RKO (cell line): Measurements from ENCODE around the gene PCIF1.
"Not testable (repeated sequence)": the region's sequence is repeated elsewhere in the genome, so short reads cannot be mapped to it uniquely, and the experiment has no call there.

Source experiments
- DNase-seq: peaks from one replicate; pipeline ENCODE4 v3.0.0-alpha.2; 2016; ENCODE audit warnings: low spot score

Gene PCIF1

DNA sequence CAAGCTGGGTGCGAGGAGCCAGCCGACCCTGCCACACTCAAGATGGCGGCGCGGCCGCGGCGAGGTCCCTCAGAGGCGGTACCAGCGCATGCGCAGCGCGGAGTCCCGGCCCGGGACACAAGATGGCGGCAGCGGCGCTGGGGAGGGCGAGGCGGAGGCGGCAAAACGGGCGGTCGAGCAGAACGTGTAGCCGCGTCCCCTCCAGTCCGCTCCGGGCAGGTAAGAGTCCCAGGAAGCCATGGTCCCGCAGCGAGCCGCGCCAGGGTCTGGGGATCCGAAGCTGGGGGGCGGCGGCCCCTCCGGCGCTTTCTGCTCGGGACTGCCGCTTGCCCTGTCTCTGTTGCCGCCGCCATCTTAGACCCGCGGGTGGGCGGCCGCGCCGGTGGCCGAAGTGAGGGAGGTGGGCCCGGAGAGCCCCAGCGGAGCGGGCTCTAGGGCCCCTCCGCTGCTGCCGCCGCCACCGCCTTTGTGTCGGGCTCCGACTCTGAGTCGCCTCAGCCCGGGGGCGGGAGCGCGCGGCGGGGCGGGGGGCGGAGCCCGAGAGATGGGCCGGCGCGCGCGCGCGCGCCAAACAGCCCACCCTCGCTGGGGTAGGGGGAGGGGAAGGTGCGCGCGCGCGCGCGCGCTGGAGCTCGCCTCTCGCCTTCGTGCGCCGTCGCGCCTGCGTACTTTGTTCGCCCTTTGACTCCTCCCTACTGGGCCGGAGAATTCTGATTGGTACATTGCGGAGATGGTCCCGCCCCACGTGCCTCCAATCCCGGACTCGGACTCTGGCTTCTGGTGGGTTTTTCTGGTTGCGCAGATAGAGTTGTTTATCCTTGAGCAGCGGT lies at the start of gene PCIF1:
Gene PCIF1, plus strand, starts transcription at position 98 of the 830 bp plus-strand sequence. CDS start 4,317 bp downstream, outside the sequence.
- peak; percentile 98 for DNase-seq

DNA sequence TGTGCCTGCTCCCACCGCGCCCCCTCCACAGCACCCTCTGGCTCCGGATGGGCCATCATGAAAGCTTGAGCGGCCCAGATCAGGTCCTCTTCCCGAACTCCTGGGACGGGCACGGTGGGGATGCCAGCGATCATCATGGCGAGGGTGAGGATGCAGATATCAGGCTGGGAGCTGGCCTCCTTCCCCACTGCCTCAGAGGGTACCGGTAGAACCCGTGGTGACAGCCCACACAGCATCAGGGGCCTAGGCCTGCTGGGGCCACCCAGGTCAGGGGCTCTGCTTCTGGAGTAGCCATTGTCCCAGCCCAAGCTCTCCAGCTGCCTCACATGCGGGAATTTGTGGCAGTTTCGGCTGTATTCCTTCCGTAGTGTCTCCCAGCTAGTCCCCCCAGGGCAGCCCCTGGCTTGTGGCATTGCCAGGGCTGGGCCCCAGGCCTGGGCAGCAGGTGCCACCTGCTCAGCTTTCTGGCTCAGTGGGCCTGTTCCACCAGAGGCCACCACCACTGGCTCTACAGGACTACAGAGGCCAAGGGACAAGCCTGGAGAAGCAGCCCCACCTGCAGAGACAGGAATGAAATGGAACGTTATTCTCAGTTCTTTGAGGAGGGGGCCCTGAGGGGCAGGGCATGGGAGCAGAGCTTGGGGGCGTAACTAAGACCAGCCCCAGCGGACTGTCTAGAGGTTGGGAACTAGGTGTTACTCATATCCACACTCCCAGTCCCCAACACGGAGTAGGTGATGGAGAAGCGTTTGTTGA lies 47.7 kb upstream of the PCIF1 start:
- DNase-seq = no peak

DNA sequence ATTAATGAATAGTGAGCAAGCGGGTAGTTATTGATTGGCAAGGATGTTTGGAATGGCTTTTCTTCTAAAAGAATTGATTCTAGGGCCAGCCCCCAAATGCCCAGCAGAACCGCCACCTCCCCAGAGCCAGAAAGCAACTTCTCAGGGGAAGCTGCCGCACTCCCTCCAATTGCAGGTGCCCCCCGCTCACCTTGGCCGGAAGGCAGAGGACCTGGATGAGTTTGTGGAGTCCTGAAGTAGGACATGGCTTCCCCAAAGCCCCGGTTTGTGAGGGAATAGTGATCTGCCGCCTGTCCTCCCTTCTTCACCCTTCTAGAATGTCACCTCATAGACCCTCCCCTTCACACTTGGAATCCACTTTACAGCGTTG lies 47.2 kb upstream of the PCIF1 start, which contains the start of gene SPATA25:
Gene SPATA25, minus strand, starts transcription at position 277 of the 370 bp plus-strand sequence. Its CDS starts 32 bp downstream, at position 245.
- DNase-seq = no peak

DNA sequence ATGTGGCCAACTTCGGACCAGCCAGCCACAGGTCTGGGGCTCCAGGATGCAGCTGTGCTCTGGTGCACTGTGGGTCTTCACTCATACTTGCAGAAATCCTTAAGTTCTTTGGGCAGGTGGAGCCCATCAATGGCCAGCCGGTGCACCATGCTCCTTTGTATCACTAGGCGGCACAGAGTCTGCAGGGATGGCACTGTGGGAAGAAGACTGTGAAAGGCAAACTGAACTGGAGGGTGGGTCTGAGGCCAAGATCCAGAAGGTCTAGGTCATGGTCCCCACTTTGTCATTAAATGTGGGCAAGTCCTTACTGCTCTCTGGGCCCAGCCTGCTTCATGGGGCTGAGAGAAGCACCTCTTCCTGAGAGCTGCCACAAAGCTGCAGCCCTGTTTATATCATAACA lies 45.8 kb upstream of the PCIF1 start:
- DNase-seq = no peak

DNA sequence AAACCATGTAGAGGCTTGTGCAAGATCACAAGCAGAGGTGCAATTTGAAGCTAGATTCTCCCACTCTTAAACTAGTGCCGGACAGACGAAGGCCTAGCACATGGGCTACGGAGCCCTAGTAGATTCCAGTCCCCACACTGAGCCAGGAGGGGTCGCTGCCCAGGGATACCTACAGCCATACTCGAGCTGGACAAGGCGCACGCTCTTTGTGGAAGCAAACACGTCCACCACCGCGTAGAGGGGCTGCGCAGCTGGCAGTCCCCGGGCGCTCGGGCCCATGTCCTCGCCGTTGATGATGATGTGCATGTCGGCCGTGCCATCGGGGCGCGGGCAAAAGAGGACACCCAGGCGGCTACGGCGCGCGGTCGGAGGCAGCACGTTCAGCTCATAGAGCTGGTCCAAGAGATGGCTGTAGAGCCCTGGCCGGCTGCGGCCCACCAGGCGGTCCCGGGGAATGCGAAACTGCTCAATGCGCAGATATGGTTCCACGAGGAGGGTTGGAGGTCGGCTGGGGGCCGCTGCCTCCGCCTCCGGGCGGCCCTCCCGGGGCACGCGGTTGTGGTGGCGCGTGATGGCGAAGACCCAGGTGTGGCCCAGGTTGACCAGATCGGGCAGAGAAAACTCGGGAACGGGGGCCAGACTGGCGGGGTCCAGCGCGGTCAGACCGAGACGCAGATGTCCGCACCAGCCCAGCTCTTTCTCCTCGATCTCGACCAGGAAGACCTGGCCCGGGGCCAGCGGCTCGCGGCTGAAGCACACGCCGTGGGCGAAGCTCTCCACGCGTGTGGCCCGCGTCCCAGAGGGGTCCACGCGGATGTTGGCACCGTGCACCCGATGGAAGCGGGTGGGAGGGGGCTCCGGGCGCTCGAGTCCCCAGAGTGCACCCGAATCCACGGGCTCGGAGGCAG lies 44.2 kb upstream of the PCIF1 start:
- DNase-seq = no peak

DNA sequence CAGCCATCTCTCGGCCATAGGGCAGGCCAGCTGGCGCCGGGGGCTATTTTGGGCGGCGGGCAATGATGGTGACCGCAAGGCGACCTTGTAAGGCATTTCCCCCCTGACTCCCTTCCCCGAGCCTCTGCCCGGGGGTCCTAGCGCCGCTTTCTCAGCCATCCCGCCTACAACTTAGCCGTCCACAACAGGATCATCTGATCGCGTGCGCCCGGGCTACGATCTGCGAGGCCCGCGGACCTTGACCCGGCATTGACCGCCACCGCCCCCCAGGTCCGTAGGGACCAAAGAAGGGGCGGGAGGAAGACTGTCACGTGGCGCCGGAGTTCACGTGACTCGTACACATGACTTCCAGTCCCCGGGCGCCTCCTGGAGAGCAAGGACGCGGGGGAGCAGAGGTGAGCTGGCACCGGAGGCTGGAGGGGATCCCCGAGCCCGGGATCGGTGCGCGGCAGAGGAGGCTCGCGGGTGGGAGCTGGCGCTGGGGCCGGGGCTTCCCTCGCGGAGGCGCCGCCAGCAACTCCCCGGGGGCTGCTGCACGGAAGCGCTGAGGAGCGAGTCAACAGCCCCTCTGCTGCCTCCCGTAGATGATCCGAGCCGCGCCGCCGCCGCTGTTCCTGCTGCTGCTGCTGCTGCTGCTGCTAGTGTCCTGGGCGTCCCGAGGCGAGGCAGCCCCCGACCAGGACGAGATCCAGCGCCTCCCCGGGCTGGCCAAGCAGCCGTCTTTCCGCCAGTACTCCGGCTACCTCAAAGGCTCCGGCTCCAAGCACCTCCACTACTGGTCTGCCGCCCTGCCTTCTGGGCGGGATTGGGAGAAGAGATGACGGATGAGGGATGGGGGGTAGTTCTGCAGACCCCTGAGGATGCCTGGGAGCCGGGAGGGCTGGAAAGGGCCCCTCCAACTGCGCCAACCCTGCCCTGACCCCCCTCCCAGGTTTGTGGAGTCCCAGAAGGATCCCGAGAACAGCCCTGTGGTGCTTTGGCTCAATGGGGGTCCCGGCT lies 43.2 kb upstream of the PCIF1 start, which contains the start of the genes CTSA and NEURL2:
Gene CTSA, plus strand, starts transcription at position 351 of the 999 bp plus-strand sequence. Its CDS starts 234 bp downstream, at position 585.
Gene NEURL2, minus strand, starts transcription at position 224 of the 999 bp plus-strand sequence. Its CDS starts 217 bp downstream, at position 7.
- DNase-seq = peak; percentile 96

DNA sequence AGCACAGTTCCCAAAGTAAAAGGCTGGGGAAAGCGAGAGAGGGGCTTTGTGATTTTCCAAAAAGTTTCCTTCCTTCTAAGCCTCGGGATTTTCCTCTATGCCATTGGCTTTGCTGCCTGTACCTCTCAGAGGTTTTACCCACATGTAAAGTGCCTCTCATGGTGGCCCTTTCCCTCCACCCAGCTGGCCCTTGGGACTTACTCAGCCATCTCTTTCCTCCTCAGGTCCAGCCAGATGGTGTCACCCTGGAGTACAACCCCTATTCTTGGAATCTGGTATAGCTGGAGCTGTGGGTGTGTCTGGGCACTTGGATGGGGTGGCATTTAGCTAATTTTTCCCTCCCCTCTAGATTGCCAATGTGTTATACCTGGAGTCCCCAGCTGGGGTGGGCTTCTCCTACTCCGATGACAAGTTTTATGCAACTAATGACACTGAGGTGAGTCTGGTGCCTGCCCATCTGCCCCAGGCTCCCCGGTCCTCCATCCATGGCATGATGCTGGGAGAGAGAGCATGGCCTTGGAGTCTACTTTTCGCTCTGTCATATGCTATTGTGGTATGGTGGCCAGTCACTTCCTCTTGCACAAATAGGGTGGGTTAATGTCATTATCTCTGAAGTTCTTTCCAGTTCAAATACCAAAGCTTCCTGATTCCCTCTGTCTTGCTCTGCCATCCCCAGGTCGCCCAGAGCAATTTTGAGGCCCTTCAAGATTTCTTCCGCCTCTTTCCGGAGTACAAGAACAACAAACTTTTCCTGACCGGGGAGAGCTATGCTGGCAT lies 42.2 kb upstream of the PCIF1 start:
- DNase-seq = peak; percentile 75

DNA sequence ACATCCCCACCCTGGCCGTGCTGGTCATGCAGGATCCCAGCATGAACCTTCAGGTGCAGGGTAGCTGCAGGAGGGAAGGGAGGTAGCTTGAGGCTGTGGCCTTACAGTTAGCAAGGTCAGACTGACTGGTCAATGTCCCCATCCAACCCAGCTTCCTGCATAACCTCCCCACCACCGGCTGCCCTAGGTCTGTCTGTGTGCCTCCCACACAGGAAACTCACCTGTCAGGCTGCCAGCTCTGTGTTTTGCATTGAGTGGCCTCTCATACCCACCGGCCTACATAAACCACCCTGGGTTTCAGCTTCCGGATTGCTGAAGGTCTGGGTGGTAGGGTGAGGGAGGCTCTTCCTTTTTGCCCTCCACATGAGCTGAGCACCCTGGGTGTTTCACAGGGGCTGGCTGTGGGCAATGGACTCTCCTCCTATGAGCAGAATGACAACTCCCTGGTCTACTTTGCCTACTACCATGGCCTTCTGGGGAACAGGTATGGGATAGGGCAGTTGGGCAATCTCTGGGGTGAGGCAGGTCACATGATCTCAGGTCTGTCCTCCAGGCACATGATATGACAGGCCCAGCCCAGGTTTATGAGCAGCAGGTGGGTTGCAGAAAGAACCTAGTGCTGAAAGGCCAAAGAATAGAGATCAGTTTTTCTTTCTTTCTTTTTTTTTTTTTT lies 41.5 kb upstream of the PCIF1 start:
- no peak for DNase-seq

DNA sequence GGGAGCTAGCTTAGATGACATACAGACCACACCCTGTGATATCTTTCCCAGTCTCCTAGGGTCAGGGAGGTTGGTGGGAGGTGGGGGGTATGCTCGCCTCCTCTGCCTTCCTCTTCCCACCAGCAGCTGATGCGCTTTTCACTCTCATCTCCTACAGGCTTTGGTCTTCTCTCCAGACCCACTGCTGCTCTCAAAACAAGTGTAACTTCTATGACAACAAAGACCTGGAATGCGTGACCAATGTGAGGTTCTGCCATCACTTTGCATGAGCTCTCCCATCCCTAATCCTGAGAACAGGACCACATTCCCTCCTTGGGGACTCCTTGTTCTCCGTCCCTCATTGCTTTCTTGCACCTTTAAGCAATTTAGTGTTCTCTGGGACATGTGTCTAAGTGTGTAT lies 40.7 kb upstream of the PCIF1 start:
- DNase-seq = no peak

DNA sequence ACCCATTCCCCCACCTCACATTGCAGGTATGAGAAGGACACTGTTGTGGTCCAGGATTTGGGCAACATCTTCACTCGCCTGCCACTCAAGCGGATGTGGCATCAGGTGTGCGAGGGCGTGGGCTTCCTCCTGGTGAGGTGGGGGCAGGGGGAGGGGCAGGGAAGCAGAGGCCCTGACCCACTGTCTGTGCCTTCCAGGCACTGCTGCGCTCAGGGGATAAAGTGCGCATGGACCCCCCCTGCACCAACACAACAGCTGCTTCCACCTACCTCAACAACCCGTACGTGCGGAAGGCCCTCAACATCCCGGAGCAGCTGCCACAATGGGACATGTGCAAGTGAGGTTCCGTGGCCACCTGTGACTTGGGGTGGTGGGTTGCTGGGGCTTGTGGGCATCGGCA lies 39.7 kb upstream of the PCIF1 start:
- DNase-seq = no peak

DNA sequence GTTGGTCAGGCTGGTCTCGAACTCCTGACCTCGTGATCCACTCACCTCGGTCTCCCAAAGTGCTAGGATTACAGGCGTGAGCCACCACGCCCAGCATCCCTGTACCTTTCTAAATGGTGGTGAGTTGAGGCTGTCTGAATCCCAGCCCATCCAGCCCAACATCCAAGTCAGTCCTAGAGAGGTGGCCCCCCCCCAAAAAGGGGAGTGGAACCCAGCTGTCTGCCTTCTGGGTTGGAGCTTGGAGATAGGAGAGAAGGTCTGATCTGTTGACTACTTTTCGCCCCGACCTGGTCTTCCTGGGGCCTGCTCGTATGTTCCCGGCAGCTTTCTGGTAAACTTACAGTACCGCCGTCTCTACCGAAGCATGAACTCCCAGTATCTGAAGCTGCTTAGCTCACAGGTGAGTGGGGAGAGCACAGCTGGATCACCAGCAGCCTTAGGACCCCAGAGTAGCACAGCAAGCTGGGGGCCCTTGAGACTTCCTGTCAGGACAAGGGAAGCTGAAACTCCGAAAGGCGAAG lies 37.8 kb upstream of the PCIF1 start:
- DNase-seq = no peak

DNA sequence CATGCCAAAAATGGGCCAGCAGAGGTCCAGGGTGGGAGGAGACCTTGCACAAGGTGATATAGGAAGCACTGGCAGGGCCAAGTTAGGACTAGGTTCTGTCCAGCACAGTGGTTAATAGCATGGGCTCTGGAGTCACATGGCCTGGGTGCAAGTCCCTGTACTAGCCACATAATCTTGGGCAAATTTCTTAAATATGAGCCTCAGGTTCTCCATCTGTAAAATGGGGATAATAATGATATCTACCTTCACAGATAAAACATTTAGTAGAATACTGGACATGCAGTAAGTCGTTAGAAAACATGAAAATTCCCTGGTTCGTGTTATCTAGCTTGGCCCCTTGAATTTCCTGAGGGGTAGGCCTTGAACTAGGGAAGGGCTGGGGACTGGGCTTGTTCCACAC lies 37.2 kb upstream of the PCIF1 start:
- no peak for DNase-seq

DNA sequence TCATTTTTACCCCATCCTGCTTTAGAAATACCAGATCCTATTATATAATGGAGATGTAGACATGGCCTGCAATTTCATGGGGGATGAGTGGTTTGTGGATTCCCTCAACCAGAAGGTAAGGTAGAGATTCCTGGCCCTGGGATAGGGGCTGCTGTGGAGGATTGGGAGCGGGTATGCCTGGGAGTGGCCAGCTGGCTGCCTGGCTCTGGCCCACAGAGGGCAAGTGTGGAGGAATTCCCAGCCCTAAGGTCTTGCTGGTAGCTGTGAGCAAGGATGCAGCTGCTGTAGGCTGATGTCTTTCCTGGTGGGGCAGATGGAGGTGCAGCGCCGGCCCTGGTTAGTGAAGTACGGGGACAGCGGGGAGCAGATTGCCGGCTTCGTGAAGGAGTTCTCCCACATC lies 36.8 kb upstream of the PCIF1 start:
- no peak for DNase-seq

DNA sequence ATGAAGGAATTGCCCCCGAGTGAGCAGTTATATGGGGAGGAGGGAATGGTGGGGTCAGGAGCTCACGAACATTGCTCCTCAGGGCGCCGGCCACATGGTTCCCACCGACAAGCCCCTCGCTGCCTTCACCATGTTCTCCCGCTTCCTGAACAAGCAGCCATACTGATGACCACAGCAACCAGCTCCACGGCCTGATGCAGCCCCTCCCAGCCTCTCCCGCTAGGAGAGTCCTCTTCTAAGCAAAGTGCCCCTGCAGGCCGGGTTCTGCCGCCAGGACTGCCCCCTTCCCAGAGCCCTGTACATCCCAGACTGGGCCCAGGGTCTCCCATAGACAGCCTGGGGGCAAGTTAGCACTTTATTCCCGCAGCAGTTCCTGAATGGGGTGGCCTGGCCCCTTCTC lies 36.2 kb upstream of the PCIF1 start:
- DNase-seq = no peak

DNA sequence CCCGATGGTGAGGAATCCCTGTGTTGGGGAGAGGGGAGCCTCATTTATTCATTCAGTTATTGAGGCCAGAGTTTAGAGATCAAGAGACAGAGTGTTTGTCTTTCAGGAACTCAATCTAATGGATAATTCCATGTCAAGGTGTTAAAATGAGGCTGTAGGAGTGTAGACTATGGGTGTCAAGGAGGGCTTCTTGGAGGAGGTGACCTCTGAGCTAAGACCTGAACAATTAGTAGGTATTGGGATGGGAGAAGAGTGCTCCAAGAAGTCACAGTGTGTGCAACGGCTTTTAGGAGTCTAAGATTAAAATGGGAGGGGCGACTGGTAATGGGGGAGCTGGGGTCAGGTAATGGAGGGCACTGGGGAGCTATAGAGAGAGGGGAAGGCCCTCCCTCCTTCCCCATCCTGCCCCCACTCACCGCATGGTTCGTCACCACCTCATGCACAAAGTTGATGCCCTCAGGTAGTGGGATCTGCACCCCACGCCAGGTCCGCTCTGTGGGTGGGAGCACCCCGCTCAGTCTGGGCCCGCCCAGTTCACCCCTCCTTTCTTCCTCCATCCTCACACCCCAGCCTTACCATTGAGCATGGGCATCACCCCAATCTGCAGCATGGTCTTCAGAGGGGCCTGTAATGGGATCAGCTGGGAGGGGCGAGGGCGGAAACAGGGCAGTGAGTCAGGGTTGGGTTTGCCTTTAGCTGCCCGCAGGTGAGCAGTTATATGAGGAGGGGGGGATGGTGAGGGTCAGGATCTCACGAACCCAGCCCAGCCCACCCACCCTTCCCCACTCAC lies 35.2 kb upstream of the PCIF1 start:
- no peak for DNase-seq

DNA sequence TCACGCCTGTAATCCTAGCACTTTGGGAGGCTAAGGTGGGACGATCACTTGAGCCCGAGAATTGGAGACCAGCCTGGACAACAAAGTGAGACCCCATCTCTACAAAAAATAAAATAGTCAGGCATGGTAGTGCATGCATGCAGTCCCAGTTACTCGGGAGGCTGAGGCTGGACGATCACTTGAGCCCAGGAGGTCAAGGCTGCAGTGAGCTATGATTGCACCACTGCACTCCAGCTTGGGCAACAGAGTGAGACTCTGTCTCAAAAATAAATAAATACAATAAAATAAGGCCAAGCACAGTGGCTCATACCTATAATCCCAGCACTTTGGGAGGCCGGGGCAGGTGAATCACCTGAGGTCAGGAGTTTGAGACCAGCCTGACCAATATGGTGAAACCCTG lies 33.2 kb upstream of the PCIF1 start:
- not testable (repeated sequence) for DNase-seq

DNA sequence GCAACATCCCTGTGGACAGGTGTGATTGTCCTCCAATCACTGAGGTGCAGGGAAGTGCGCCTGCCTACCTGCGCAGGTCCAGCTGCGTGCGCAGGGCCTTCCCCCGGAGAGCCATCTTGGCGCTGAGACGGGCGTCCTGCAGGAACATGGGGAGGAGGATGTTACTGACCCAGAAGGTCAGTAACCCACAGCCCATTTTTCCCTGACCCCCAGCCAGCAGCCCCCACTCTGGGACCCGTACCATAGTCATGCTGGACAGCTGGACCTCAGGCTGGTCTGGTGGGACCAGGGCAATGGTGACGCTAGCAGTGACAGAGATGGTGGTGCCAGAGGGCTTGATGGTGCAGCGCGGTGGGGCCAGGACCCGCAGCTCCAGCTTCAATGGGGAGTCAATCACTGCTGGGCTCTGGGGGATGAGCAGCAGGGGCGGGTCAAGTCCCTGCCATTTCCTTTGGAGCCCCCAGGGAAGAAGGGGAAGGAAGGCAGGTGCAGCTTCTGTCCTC lies 32.2 kb upstream of the PCIF1 start:
- DNase-seq = no peak
